ENCODE data around the gene MT1F.

MT1F gene

DNA sequence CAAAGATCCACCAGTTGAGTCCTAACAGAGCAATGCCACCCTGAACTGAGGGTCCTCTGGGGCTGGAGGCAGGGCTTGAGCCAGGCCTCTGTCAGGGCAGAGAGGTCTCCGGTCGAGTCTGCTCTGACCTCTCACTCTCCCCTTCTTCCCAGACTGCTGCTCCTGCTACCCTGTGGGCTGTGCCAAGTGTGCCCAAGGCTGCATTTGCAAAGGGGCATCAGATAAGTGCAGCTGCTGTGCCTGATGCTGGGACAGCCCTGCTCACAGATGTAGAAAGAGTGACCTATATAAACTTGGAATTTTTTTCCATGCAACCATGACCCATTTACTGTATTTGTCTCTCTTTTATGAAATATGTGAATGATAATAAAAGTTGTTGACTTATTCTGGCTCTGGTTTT, 8.5 kb upstream of the MT1F start:
- no peak for TF ChIP-seq SUZ12 (IDR thresholded peaks at IDR 0.05; ENCODE audit: extremely low read depth, insufficient read depth, insufficient read length)
- no peak for TF ChIP-seq ZNF274 (IDR thresholded peaks at IDR 0.05; ENCODE audit: low read depth, low read length)
- TF ChIP-seq YY1 (IDR thresholded peaks at IDR 0.05; ENCODE audit: insufficient read depth, insufficient read length) = no peak
- no peaks in the 10 kb centered on the region for H3K9me3 ChIP-seq (ENCODE audit: insufficient read depth, low read length)
- peaks cover 7% of the 10 kb centered on the region for H3K27me3 ChIP-seq (ENCODE audit: insufficient read depth, insufficient read length)
- no peak overlapping the region for H3K9ac ChIP-seq (ENCODE audit: insufficient read length, low read depth)
- H3K4me3 ChIP-seq (ENCODE audit: insufficient read length, low read depth) = no peak overlapping the region
- peaks cover 4% of the 10 kb centered on the region for H3K4me1 ChIP-seq (ENCODE audit: insufficient read depth, insufficient read length)
- no peaks in the 10 kb centered on the region for H3K36me3 ChIP-seq (ENCODE audit: insufficient read depth, insufficient read length, low read length)
- DNase-seq (ENCODE audit: low read depth, low spot score) = no peak

DNA sequence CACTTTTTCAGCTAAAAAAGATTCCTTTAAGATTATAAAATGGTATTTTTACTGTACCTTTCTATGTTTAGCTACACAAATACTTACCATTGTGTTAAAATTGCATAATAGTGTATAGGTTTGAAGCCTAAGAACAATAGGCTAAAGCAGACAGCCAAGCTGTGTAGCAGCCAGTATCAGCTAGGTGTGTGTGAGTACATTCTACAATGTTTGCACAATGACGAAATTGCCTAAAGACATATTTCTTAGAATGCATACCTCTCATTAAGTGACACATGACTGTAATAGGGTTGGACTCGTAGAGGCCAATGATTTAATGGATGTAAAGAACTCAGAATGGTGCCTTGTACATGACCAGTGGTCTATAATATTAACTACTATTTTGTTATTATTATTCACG, 7.9 kb upstream of the MT1F start:
- Histone ChIP-seq H3K4me1 (ENCODE audit: insufficient read depth, insufficient read length) (peaks cover 4% of the 10 kb centered on the region), H3K36me3 (ENCODE audit: insufficient read depth, insufficient read length, low read length) (no peaks in the 10 kb centered on the region), H3K9ac (ENCODE audit: insufficient read length, low read depth) (no peak overlapping the region), H3K4me3 (ENCODE audit: insufficient read length, low read depth) (no peak overlapping the region), H3K9me3 (ENCODE audit: insufficient read depth, low read length) (no peaks in the 10 kb centered on the region), H3K27me3 (ENCODE audit: insufficient read depth, insufficient read length) (peaks cover 4% of the 10 kb centered on the region)
- DNase-seq (ENCODE audit: low read depth, low spot score) = no peak
- TF ChIP-seq SUZ12 (IDR thresholded peaks at IDR 0.05; ENCODE audit: extremely low read depth, insufficient read depth, insufficient read length) (no peak), YY1 (IDR thresholded peaks at IDR 0.05; ENCODE audit: insufficient read depth, insufficient read length) (no peak), ZNF274 (IDR thresholded peaks at IDR 0.05; ENCODE audit: low read depth, low read length) (no peak)

DNA sequence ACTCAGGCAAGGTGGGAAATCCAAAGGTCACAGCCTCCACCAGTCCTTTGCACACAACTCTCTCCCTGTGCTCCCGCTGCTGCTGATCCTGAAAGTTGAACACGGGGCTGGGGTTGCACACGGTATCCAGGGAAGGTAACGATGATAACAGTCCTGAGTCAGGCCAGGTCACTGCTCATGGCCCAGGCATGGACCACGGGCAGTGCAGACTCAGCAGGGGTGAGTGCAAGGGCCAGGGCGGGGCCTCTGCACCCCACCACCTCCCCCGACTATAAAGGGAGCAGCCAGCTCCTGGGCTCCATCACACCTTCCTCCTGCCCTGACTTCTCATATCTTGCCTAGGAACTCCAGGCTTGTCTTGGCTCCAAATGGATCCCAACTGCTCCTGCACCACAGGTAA, 6.2 kb upstream of the MT1F start, which contains the start of gene MT1B:
TSS of gene MT1B (plus strand) at position 301 of the 400 bp plus-strand sequence. CDS start at position 369, 68 bp downstream.
- no peak for TF ChIP-seq YY1 (IDR thresholded peaks at IDR 0.05; ENCODE audit: insufficient read depth, insufficient read length)
- no peak for TF ChIP-seq SUZ12 (IDR thresholded peaks at IDR 0.05; ENCODE audit: extremely low read depth, insufficient read depth, insufficient read length)
- TF ChIP-seq ZNF274 (IDR thresholded peaks at IDR 0.05; ENCODE audit: low read depth, low read length) = no peak
- Histone ChIP-seq H3K4me1 (ENCODE audit: insufficient read depth, insufficient read length) (peaks cover 4% of the 10 kb centered on the region), H3K27me3 (ENCODE audit: insufficient read depth, insufficient read length) (peaks cover 4% of the 10 kb centered on the region), H3K36me3 (ENCODE audit: insufficient read depth, insufficient read length, low read length) (no peaks in the 10 kb centered on the region), H3K4me3 (ENCODE audit: insufficient read length, low read depth) (no peak within 1 kb of the TSS), H3K9ac (ENCODE audit: insufficient read length, low read depth) (no peak within 1 kb of the TSS), H3K9me3 (ENCODE audit: insufficient read depth, low read length) (no peaks in the 10 kb centered on the region)
- DNase-seq (ENCODE audit: low read depth, low spot score) = no peak

DNA sequence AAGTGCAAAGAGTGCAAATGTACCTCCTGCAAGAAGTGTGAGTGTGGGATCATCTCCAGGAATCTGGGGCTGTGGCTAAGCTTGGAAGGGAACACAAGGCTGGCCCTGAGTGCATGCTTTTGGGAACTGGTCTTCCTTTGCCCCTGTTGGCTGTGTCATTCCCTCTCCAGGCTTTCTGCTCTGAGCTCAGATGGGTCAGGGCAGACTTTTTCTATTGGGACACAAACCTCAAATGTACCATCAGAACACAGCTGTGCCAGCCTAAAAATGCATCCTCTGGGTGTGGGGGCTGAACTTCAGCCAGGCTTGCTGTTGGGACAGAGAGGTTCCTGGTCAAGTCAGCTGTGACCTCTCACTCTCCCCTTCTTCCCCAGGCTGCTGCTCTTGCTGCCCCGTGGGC, 5.2 kb upstream of the MT1F start:
- Histone ChIP-seq H3K36me3 (ENCODE audit: insufficient read depth, insufficient read length, low read length) (no peaks in the 10 kb centered on the region), H3K27me3 (ENCODE audit: insufficient read depth, insufficient read length) (peaks cover 4% of the 10 kb centered on the region), H3K9me3 (ENCODE audit: insufficient read depth, low read length) (no peaks in the 10 kb centered on the region), H3K4me1 (ENCODE audit: insufficient read depth, insufficient read length) (peaks cover 4% of the 10 kb centered on the region), H3K9ac (ENCODE audit: insufficient read length, low read depth) (no peak overlapping the region), H3K4me3 (ENCODE audit: insufficient read length, low read depth) (no peak overlapping the region)
- TF ChIP-seq YY1 (IDR thresholded peaks at IDR 0.05; ENCODE audit: insufficient read depth, insufficient read length) = no peak
- TF ChIP-seq ZNF274 (IDR thresholded peaks at IDR 0.05; ENCODE audit: low read depth, low read length) = no peak
- no peak for TF ChIP-seq SUZ12 (IDR thresholded peaks at IDR 0.05; ENCODE audit: extremely low read depth, insufficient read depth, insufficient read length)
- DNase-seq (ENCODE audit: low read depth, low spot score) = no peak

DNA sequence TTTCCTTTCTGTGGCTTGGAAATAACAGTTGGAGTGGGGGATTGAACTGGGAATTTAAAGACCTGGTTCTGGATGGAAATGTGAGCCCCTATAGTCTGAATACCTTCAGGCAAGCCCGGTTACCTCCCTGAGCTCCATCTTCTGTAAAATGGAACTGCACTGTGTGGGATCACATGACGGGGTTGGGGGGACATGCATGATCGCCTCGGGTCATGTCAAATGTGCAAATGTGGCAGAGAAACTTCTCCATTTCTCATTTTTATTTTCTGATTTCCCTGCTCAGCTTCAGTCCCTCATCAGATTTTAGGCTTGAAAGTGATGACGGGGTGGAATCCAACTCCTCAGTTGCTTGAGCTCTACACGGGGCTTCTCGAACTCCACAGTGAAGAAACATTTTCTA, 4.5 kb upstream of the MT1F start:
- H3K9ac ChIP-seq (ENCODE audit: insufficient read length, low read depth) = no peak overlapping the region
- H3K4me1 ChIP-seq (ENCODE audit: insufficient read depth, insufficient read length) = peaks cover 4% of the 10 kb centered on the region
- TF ChIP-seq YY1 (IDR thresholded peaks at IDR 0.05; ENCODE audit: insufficient read depth, insufficient read length) = no peak
- no peak for TF ChIP-seq SUZ12 (IDR thresholded peaks at IDR 0.05; ENCODE audit: extremely low read depth, insufficient read depth, insufficient read length)
- TF ChIP-seq ZNF274 (IDR thresholded peaks at IDR 0.05; ENCODE audit: low read depth, low read length) = no peak
- H3K9me3 ChIP-seq (ENCODE audit: insufficient read depth, low read length) = no peaks in the 10 kb centered on the region
- peaks cover 4% of the 10 kb centered on the region for H3K27me3 ChIP-seq (ENCODE audit: insufficient read depth, insufficient read length)
- DNase-seq (ENCODE audit: low read depth, low spot score) = no peak
- no peaks in the 10 kb centered on the region for H3K36me3 ChIP-seq (ENCODE audit: insufficient read depth, insufficient read length, low read length)
- no peak overlapping the region for H3K4me3 ChIP-seq (ENCODE audit: insufficient read length, low read depth)

DNA sequence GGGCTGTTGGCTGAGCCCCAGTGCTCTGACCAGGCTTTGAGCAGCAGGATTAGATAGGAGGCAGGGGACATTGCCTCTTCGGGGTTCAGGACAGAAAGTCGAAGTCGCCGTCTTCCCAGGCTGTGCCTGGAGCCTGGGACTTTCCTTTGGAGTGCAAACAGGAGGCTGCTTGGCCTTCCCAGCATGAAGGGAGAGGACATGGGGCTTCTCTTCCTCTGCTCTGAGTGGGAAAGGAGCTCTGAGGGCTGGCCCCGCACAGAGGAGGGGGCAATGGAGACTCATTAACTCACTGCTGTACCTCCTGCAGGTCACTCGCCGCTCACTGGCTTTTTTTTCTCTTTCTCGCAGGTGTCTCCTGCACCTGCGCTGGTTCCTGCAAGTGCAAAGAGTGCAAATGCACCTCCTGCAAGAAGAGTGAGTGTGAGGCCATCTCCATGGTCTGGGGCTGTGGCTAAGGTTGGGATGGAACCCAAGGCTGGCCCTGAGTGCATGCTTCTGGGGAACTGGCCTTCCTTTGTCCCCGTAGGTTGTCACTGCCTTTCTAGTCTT, 642 bp downstream of the MT1F start:
- no peak for DNase-seq (ENCODE audit: low read depth, low spot score)
- peak overlapping the region; percentile 79 for H3K9ac ChIP-seq (ENCODE audit: insufficient read length, low read depth)
- TF ChIP-seq YY1 (IDR thresholded peaks at IDR 0.05; ENCODE audit: insufficient read depth, insufficient read length) = no peak
- no peak for TF ChIP-seq SUZ12 (IDR thresholded peaks at IDR 0.05; ENCODE audit: extremely low read depth, insufficient read depth, insufficient read length)
- TF ChIP-seq ZNF274 (IDR thresholded peaks at IDR 0.05; ENCODE audit: low read depth, low read length) = no peak
- H3K4me3 ChIP-seq (ENCODE audit: insufficient read length, low read depth) = peak overlapping the region; percentile 92
- peaks cover 31% of the 10 kb centered on the region for H3K36me3 ChIP-seq (ENCODE audit: insufficient read depth, insufficient read length, low read length)
- no peaks in the 10 kb centered on the region for H3K9me3 ChIP-seq (ENCODE audit: insufficient read depth, low read length)
- H3K27me3 ChIP-seq (ENCODE audit: insufficient read depth, insufficient read length) = no peaks in the 10 kb centered on the region
- no peaks in the 10 kb centered on the region for H3K4me1 ChIP-seq (ENCODE audit: insufficient read depth, insufficient read length)

DNA sequence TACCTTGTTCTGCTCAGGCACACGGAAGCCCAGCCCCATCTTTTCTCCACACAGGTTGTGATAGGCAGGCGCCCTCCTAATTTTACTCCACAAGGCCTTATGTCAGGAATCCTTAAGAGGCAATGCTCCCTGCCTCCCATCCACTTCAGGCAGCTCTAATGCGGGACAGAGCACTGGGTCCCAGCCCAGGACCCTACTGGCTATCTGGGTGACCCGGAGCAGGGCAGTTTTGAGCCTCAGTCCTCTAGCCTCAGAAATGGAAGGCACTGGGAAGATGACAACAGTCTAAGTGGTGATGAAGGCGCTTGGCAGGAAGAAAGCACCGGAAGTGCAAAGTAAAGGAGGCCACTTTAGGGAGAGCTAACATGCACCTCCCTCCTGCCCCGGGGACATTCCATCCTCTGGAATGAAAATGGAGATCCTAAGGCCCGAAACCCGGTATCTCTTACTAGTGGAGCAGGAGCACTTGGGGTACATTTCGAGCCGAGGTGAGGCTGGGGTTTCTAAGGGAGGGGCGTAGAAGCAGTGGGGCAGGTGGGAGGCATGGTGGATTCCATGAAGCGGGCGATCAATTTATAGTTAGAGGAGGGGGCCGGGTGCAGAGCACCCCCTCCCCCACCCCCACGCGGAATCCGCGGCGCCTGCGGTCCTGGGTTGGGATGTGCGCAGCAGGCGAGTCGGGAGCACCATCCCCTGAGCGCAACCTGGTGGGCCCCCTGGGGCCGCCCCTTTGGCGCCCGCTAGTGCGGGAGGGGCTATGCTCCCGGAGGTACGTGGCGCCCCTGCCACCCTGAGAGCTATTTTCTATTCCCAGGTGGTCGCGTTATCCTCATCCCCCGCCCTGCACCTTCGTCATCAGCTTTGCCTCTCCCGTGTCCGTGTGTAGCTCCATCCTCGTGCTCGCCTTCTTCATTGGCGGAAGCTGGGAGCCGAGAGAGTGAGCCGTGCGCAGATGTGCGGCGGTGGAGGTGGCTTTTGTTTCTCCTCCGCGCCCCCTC, 4.9 kb downstream of the MT1F start:
- Histone ChIP-seq H3K4me1 (ENCODE audit: insufficient read depth, insufficient read length) (no peaks in the 10 kb centered on the region), H3K36me3 (ENCODE audit: insufficient read depth, insufficient read length, low read length) (peaks cover 31% of the 10 kb centered on the region), H3K27me3 (ENCODE audit: insufficient read depth, insufficient read length) (no peaks in the 10 kb centered on the region), H3K9ac (ENCODE audit: insufficient read length, low read depth) (no peak overlapping the region), H3K9me3 (ENCODE audit: insufficient read depth, low read length) (no peaks in the 10 kb centered on the region), H3K4me3 (ENCODE audit: insufficient read length, low read depth) (no peak overlapping the region)
- TF ChIP-seq SUZ12 (IDR thresholded peaks at IDR 0.05; ENCODE audit: extremely low read depth, insufficient read depth, insufficient read length) (no peak), YY1 (IDR thresholded peaks at IDR 0.05; ENCODE audit: insufficient read depth, insufficient read length) (no peak), ZNF274 (IDR thresholded peaks at IDR 0.05; ENCODE audit: low read depth, low read length) (no peak)
- DNase-seq (ENCODE audit: low read depth, low spot score) = no peak

Measured in NT2/D1 (cell line).